SK-N-SH (cell line): ENCODE results near the gene TFRC.

Experiments used
- CTCF ChIP-seq: fragments of 200-600 bp; sonication (generic); IDR thresholded peaks from 2 replicates; pipeline ENCODE4 v1.6.1; 2017; ENCODE audit warnings: antibody characterized with exemption, mild to moderate bottlenecking, moderate library complexity
- POLR2AphosphoS5 ChIP-seq: IDR thresholded peaks from 2 replicates; pipeline ENCODE4 v1.6.1; 2012; ENCODE audit warnings: low read depth, low read length
- RAD21 ChIP-seq: IDR thresholded peaks from 2 replicates; pipeline ENCODE4 v1.6.1; 2012; ENCODE audit warnings: mild to moderate bottlenecking, low read length

- no peak for TF ChIP-seq RAD21
- no peak for TF ChIP-seq CTCF
- no peak for TF ChIP-seq POLR2AphosphoS5
Measured at GRCh38 chr3:196063456-196063855, 18.4 kb downstream of the TFRC start.
